ENCODE data around the gene DDX23.

Gene DDX23

DNA sequence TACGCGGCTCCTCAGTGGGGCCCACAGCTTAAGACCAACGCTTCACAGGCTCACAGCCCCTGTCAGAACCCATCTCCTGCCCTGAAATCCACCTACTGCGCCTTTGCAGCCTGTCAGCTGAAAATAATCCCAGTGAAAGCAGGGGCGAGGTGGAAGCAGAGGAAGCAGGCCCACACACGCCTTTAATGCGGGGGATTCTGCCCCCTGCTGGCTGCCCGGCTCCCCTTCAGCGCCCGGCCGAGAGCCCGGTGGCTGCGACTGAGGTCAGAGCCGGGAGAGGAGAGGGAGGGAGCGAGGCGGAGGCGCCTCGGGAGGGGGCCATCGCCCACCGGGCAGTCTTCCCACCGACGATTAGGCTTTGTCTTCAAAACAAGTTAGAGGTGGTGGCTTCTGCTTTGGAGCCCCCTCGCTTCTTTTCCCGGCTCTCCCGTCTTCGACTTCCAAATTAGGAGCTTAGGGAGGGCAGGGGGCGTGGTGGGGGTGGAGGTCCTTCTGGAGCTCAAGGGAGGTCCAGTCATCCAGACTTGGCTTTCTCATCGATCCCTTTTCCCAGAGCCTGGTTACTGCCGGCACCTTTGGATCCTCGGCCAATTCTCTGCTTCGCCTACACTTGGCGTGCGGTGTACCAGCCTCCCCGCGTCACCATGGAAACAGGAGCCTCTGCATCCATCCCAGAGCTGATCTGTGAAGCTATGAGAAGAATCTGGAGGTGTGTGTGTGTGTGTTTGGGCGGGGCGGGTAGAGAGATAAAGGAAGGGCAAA, 38.9 kb upstream of the DDX23 start:
- Histone ChIP-seq H3K9me3 (ENCODE audit: severe bottlenecking) (no peaks in the 10 kb centered on the region), H3K36me3 (ENCODE audit: low read depth) (no peaks in the 10 kb centered on the region), H3K27me3 (ENCODE audit: insufficient read depth, poor library complexity, severe bottlenecking) (peaks cover 15% of the 10 kb centered on the region), H3K4me3 (ENCODE audit: severe bottlenecking) (no peak overlapping the region), H3K4me1 (ENCODE audit: insufficient read depth, poor library complexity, severe bottlenecking) (peaks cover 3% of the 10 kb centered on the region), H3K27ac (ENCODE audit: poor library complexity, severe bottlenecking) (no peak overlapping the region)
- TF ChIP-seq, protein P1, sequence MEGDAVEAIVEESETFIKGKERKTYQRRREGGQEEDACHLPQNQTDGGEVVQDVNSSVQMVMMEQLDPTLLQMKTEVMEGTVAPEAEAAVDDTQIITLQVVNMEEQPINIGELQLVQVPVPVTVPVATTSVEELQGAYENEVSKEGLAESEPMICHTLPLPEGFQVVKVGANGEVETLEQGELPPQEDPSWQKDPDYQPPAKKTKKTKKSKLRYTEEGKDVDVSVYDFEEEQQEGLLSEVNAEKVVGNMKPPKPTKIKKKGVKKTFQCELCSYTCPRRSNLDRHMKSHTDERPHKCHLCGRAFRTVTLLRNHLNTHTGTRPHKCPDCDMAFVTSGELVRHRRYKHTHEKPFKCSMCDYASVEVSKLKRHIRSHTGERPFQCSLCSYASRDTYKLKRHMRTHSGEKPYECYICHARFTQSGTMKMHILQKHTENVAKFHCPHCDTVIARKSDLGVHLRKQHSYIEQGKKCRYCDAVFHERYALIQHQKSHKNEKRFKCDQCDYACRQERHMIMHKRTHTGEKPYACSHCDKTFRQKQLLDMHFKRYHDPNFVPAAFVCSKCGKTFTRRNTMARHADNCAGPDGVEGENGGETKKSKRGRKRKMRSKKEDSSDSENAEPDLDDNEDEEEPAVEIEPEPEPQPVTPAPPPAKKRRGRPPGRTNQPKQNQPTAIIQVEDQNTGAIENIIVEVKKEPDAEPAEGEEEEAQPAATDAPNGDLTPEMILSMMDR (IDR thresholded peaks at IDR 0.05; ENCODE audit: poor library complexity, severe bottlenecking) = peak; percentile 86
- ATAC-seq (ENCODE audit: low read depth) = peak; percentile 94
- no peak for DNase-seq (ENCODE audit: low spot score)

- Histone ChIP-seq H3K4me3 (ENCODE audit: severe bottlenecking) (no peak overlapping the region), H3K36me3 (ENCODE audit: low read depth) (no peaks in the 10 kb centered on the region), H3K27me3 (ENCODE audit: insufficient read depth, poor library complexity, severe bottlenecking) (peaks cover 15% of the 10 kb centered on the region), H3K4me1 (ENCODE audit: insufficient read depth, poor library complexity, severe bottlenecking) (peaks cover 3% of the 10 kb centered on the region), H3K27ac (ENCODE audit: poor library complexity, severe bottlenecking) (no peak overlapping the region), H3K9me3 (ENCODE audit: severe bottlenecking) (no peaks in the 10 kb centered on the region)
- DNase-seq (ENCODE audit: low spot score) (no peak), ATAC-seq (ENCODE audit: low read depth) (no peak)
- TF ChIP-seq, protein P1 (IDR thresholded peaks at IDR 0.05; ENCODE audit: poor library complexity, severe bottlenecking) = no peak
Measured at GRCh38 chr12:48889679-48890078, 37.7 kb upstream of the DDX23 start.

DNA sequence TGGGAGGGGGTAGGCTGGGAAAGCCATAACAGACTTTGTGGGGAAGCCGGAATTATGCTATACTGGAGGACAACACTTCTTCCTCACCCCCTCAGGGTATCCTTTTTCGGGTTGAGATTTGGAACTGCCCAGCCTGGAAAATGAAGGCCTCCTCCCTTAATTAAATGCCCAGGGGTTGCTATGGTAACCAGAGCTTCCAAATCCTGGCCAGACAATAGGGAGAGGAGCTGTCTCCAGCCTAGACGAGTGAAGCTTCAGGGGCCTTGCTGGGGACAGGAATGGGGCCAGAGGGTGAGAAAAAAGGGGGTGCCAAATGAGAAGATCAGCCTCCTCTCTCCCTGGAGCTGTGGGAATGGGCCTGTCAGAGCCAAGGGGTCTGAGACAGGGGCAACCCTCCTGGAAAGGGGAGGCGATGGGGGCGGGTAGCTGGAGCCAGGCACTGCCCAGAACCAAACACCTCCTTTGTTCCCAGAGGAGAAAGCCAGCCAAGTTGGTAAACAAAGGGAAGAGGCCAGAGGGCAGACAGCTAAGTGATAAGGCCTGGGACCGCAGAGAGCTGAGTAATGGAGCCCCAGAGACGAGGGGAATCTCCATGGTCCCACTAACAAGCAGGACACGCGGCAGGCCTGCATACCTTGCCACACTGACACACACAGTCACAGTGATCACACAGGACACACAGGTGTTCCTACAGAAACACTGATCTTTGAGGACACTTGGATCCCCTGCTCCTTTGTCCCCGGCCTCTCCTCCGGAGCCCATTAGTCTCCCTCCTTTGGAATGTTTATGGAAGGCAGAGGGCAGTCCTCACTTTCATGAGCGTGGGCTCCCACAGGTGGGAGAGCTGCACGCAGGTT, 31.6 kb upstream of the DDX23 start:
- DNase-seq (ENCODE audit: low spot score) = no peak
- ATAC-seq (ENCODE audit: low read depth) = no peak
- peaks cover 5% of the 10 kb centered on the region for H3K4me1 ChIP-seq (ENCODE audit: insufficient read depth, poor library complexity, severe bottlenecking)
- H3K27ac ChIP-seq (ENCODE audit: poor library complexity, severe bottlenecking) = no peak overlapping the region
- no peak overlapping the region for H3K4me3 ChIP-seq (ENCODE audit: severe bottlenecking)
- peaks cover 11% of the 10 kb centered on the region for H3K27me3 ChIP-seq (ENCODE audit: insufficient read depth, poor library complexity, severe bottlenecking)
- no peaks in the 10 kb centered on the region for H3K36me3 ChIP-seq (ENCODE audit: low read depth)
- no peaks in the 10 kb centered on the region for H3K9me3 ChIP-seq (ENCODE audit: severe bottlenecking)
- TF ChIP-seq, protein P1 (IDR thresholded peaks at IDR 0.05; ENCODE audit: poor library complexity, severe bottlenecking) = no peak

GRCh38 chr12:48882972-48883304, 31.0 kb upstream of the DDX23 start:
- H3K27ac ChIP-seq (ENCODE audit: poor library complexity, severe bottlenecking) = no peak overlapping the region

More at GRCh38 chr12:48882972-48883304, 31.0 kb upstream of the DDX23 start:
- no peak for DNase-seq (ENCODE audit: low spot score)
- TF ChIP-seq, protein P1 (IDR thresholded peaks at IDR 0.05; ENCODE audit: poor library complexity, severe bottlenecking) = no peak
- peaks cover 5% of the 10 kb centered on the region for H3K4me1 ChIP-seq (ENCODE audit: insufficient read depth, poor library complexity, severe bottlenecking)
- peaks cover 11% of the 10 kb centered on the region for H3K27me3 ChIP-seq (ENCODE audit: insufficient read depth, poor library complexity, severe bottlenecking)
- no peak overlapping the region for H3K4me3 ChIP-seq (ENCODE audit: severe bottlenecking)
- ATAC-seq (ENCODE audit: low read depth) = no peak
- no peaks in the 10 kb centered on the region for H3K9me3 ChIP-seq (ENCODE audit: severe bottlenecking)
- H3K36me3 ChIP-seq (ENCODE audit: low read depth) = no peaks in the 10 kb centered on the region

All from RWPE2 (cell line).